Pancreas (tissue), 10 donors: ENCODE results near the gene TAGAP. TPM values are rescaled to one million over a fixed set of nuclear protein-coding genes. Genes with fewer than 3 reads are reported as not detected.
"Not testable (repeated sequence)": the region's sequence is repeated elsewhere in the genome, so short reads cannot be mapped to it uniquely, and the experiment has no call there.

Source experiments
- ATAC-seq, 4 donors: fragments of 200-7000 bp; cut with Tn5 transposase; one replicate each; pipeline versions ENCODE4 v1.8.0 to v1.9.1; 2020; ENCODE audit warnings: mild to moderate bottlenecking in 4 of 4, moderate library complexity in 4 of 4
- DNase-seq, 6 donors: peaks; one replicate each; pipeline ENCODE4 v3.0.0-alpha.2; 2020
- FAIRE-seq: peaks from 2 replicates; lab custom pipeline; 2012; peaks lifted over from hg19 to GRCh38; lab: Jason Lieb, UNC
- H3K27ac ChIP-seq, 4 donors: fragments of 200-600 bp; sonication (generic); 1 replicate in 3 of 4; 2 replicates in 1 of 4; pipeline versions ENCODE4 v1.5.0 to v1.8.0; 2020
- H3K27me3 ChIP-seq, 4 donors: fragments of 200-600 bp; one replicate each; pipeline ENCODE4 v1.8.0; 2021
- H3K36me3 ChIP-seq, 3 donors: fragments of 200-600 bp; sonication (generic) in 1 of 3; one replicate each; pipeline versions ENCODE4 v1.5.0 to v1.8.0; 2020 to 2021
- H3K4me1 ChIP-seq, 3 donors: fragments of 200-600 bp; one replicate each; pipeline ENCODE4 v1.8.0; 2021
- H3K4me3 ChIP-seq, 4 donors: fragments of 200-600 bp; sonication (generic) in 2 of 4; one replicate each; pipeline versions ENCODE4 v1.5.0 to v1.8.0; 2020 to 2021
- H3K9me3 ChIP-seq, 4 donors: fragments of 200-600 bp; one replicate each; pipeline ENCODE4 v1.8.0; 2021
- WGBS, 2 donors: extraction: QIAGEN DNeasy Blood & Tissue Kit; methylation state at CpG; one replicate each; pipeline ENCODE4 v1.1.7; 2013; 5-methylcytosine and 5-hydroxymethylcytosine counted together
- intact Hi-C, 3 donors: fragments of 100-400 bp; cut with DNase I; formaldehyde crosslinking; loops; one replicate each; pipeline versions ENCODE4 v1.11.1 to v1.14.2; 2022
- polyA plus RNA-seq, 2 donors: library from polyadenylated mRNA; stranded (reverse); fragments of 200-250 nt; gene quantifications; one replicate each; pipeline ENCODE4 v1.2.3, GENCODE V29; 2013
- total RNA-seq, 6 donors: library from RNA; stranded (reverse); fragmentation: NEBNext Ultra II Directional in 4 of 6; extraction: Animal tissue kit (Norgen Biotek cat#: 25700) in 4 of 6; gene quantifications; one replicate each; pipeline versions ENCODE4 v1.2.1 to v1.2.4, GENCODE V29; 2021 to 2023
- TF ChIP-seq, protein P1 (sequence below), 4 donors: fragments of 200-600 bp; sonication (generic) in 3 of 4; IDR thresholded peaks; one replicate each; pipeline versions ENCODE4 v1.5.0 to v1.8.0; 2021; ENCODE audit warnings: antibody characterized with exemption in 4 of 4
- donor health status: healthy with polysubstance abuse.
- donor health status: DM: no; HTN: no; CAD: no; lungs with moderate emphysema.
- donor health status: DM: no; HTN: no; CAD: no.
- donor health status: control.
- donor health status: control.
- donor health status: Bipolar disorder and iron deficiency.
- donor health status: DM: yes; HTN: yes; CAD: no.
- donor health status: DM: no; HTN: no; CAD: no.
- donor health status: DM: no; HTN: no; CAD: no.
- donor health status: DM: yes; HTN: yes; CAD: no.

Gene TAGAP
- total and polyA plus RNA-seq, 8 donors, result 0.19 to 4.1 (median 0.53) TPM

DNA sequence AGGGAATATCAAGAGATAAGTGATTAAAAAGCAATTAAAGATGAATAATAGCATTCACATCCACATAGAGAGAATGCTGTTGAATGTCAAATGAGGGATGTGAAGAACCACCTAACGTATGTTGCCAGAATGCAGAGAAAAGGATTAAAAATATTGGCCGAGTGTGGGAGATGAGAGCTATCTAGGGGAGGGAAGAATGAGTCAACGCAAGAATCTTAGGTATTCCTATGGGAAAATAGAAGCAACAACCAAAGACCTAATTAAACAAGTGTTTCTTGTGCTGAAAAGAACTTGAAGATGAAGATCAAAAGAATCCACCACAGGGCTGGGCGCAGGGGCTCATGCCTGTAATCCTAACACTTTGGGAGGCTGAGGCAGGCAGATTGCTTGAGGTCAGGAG is 32.6 kb downstream of the TAGAP start:
- no peak for FAIRE-seq

DNA sequence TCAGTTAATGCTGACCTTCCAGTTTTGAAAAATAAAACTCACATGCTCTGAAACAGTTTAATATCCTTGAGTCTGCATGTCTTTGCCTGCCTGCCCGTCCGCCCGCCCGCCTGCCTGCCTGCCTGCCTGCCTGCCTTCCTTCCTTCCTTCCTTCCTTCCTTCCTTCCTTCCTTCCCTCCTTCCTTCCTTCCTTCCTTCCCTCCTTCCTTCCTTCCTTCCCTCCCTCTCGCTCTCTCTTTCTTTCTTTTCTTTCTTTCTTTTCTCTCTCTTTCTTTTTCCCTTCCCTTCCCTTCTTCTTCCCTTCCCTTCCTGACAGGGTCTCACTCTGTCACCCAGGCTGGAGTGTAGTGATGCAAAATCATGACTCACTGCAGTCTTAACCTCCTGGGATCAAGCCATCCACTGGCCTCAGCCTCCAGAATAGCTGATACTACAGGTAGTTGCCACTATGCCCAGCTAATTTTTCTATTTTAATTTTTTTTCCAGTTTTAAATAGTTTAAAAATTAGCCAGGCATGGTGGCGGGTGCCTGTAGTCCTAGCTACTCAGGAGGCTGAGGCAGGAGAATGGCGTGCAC is 34.7 kb downstream of the TAGAP start:
- H3K4me1 ChIP-seq, intact Hi-C loops, H3K27ac ChIP-seq, H3K9me3 ChIP-seq, FAIRE-seq, H3K27me3 ChIP-seq, DNase-seq, H3K4me3 ChIP-seq, H3K36me3 ChIP-seq, ATAC-seq: not testable (repeated sequence)
- 76 to 85% methylated on average over 7 of the region's 7 CpGs for WGBS, 2 donors

More for the DNA sequence above, 32.6 kb downstream of the TAGAP start:
- H3K27ac ChIP-seq, result no peak overlapping the region
- 87 to 90% methylated on average over 4 of the region's 4 CpGs for whole genome bisulfite sequencing, 2 donors
- H3K4me3 ChIP-seq, result no peak overlapping the region
- DNase-seq (no peak), ATAC-seq (no peak)
- H3K9me3 ChIP-seq, result no peaks in the 10 kb centered on the region
- no peaks in the 10 kb centered on the region for H3K4me1 ChIP-seq
- intact Hi-C loops, result no loop called here
- no peaks in the 10 kb centered on the region for H3K36me3 ChIP-seq
- no peaks in the 10 kb centered on the region for H3K27me3 ChIP-seq
- TF ChIP-seq, protein P1, sequence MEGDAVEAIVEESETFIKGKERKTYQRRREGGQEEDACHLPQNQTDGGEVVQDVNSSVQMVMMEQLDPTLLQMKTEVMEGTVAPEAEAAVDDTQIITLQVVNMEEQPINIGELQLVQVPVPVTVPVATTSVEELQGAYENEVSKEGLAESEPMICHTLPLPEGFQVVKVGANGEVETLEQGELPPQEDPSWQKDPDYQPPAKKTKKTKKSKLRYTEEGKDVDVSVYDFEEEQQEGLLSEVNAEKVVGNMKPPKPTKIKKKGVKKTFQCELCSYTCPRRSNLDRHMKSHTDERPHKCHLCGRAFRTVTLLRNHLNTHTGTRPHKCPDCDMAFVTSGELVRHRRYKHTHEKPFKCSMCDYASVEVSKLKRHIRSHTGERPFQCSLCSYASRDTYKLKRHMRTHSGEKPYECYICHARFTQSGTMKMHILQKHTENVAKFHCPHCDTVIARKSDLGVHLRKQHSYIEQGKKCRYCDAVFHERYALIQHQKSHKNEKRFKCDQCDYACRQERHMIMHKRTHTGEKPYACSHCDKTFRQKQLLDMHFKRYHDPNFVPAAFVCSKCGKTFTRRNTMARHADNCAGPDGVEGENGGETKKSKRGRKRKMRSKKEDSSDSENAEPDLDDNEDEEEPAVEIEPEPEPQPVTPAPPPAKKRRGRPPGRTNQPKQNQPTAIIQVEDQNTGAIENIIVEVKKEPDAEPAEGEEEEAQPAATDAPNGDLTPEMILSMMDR (IDR thresholded peaks at IDR 0.05), result no peak

DNA sequence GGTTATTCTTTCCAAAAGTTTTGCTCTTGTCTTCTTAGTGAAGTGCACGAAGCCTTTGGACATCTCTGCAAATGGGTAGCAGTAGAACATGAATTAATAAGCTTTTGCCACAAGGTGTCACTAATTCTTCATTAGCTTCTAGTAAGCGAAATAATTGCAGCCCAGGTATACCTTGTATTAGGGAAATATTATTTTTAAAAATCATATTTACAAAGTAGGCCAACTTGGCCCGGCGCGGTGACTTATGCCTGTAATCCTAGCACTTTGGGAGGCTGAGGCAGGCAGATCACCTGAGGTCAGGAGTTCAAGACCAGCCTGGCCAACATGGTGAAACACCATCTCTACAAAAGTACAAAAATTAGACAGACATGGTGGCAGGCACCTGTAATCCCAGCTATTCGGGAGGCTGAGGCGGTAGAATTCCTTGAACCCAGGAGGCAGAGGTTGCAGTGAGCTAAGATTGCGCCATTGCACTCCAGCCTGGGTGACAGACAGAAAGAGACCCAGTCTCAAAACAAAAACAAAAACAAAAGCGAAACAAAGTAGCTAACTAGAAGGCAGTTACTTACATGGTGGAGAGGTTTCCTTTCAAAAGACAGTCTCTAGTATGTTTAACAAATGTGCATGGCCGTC is 36.0 kb downstream of the TAGAP start:
- intact Hi-C loops, result no loop called here
- Histone ChIP-seq H3K4me3 (no peak overlapping the region), H3K27me3 (no peaks in the 10 kb centered on the region), H3K9me3 (no peaks in the 10 kb centered on the region), H3K27ac (no peak overlapping the region), H3K36me3 (no peaks in the 10 kb centered on the region), H3K4me1 (no peaks in the 10 kb centered on the region)
- TF ChIP-seq, protein P1 (IDR thresholded peaks at IDR 0.05), result peak in 3 of 4 donors; percentile 16 to 33 (median 23)
- WGBS, 2 donors, result 54 to 67% methylated on average over 10 of the region's 10 CpGs
- DNase-seq, result no peak
- ATAC-seq, result peak; percentile 58 to 83 (median 80)
- FAIRE-seq, result no peak

DNA sequence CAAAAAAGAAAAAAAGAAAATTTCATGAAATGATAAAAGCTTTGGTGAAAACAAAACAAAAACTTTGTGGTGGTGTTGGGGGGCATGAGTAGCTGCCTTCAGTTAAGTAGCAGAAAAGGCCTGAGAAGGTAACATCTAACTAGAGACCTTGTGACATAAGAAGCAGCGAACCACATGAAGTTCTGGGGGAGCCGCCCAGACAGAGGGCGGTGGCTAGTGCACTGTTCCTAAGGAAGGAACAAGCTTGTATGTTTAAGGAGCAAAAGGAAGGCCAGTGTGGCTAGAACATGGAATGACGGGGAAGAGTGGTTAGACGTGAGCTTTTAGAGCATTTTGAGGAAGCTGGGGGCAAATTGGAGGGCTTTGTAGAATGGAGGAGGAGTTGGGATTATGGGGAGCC is 37.3 kb downstream of the TAGAP start:
- H3K4me1 ChIP-seq, result no peaks in the 10 kb centered on the region
- intact Hi-C loops, result no loop called here
- no peak for ATAC-seq
- TF ChIP-seq, protein P1 (IDR thresholded peaks at IDR 0.05), result no peak
- no peak overlapping the region for H3K27ac ChIP-seq
- no peaks in the 10 kb centered on the region for H3K9me3 ChIP-seq
- 77 to 81% methylated on average over 5 of the region's 5 CpGs for WGBS, 2 donors
- no peak for FAIRE-seq
- DNase-seq, result no peak
- no peaks in the 10 kb centered on the region for H3K27me3 ChIP-seq
- no peaks in the 10 kb centered on the region for H3K36me3 ChIP-seq
- no peak overlapping the region for H3K4me3 ChIP-seq

DNA sequence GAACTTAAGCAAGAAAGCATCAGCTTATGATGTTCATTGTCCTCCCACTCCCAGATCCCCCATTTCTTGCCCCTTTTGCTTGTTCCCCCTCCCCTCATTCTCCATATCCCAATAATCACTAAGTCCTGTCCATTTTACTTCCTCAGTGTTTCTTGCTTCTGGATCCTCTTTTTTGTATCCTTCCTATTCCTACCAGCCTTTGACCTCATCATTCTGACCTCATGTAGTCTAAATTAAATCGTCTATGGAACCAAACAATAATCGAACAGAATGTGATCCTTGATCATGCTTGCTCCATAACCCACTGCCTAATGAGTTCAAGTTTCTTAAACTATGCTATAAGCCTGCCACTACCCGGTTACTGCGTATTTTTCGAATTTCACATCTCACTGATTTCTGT is 39.4 kb downstream of the TAGAP start:
- no peaks in the 10 kb centered on the region for H3K36me3 ChIP-seq
- intact Hi-C loops, result no loop called here
- H3K4me1 ChIP-seq, result peaks cover 0 to 8% (median 5%) of the 10 kb centered on the region in 3 donors
- H3K27me3 ChIP-seq, result no peaks in the 10 kb centered on the region
- no peak for ATAC-seq
- no peak overlapping the region for H3K27ac ChIP-seq
- DNase-seq, result no peak
- no peak overlapping the region for H3K4me3 ChIP-seq
- H3K9me3 ChIP-seq, result no peaks in the 10 kb centered on the region
- 82 to 91% methylated on average over 5 of the region's 5 CpGs for WGBS, 2 donors
- no peak for FAIRE-seq
- TF ChIP-seq, protein P1 (IDR thresholded peaks at IDR 0.05), result no peak
